Gastrocnemius medialis (tissue), 4 donors: ENCODE data around the gene RXYLT1.
"Not testable (repeated sequence)": the region's sequence is repeated elsewhere in the genome, so short reads cannot be mapped to it uniquely, and the experiment has no call there.

Source experiments
- POLR2A ChIP-seq, 2 donors: fragments of 450-650 bp; IDR thresholded peaks; one replicate each; pipeline ENCODE4 v1.6.1; 2017; ENCODE audit warnings: antibody characterized with exemption in 2 of 2, mild to moderate bottlenecking in 2 of 2, moderate library complexity in 2 of 2
- TF ChIP-seq, protein P1 (sequence below), 5 experiments: fragments of 450-650 bp in 3 of 5; fragments of 200-600 bp in 2 of 5; sonication (generic) in 2 of 5; IDR thresholded peaks in 4 of 5; conservative IDR thresholded peaks in 1 of 5; 1 replicate in 4 of 5; 2 replicates in 1 of 5; pipeline ENCODE4 v1.5.1; 2016 to 2019; ENCODE audit warnings: antibody characterized with exemption in 5 of 5, mild to moderate bottlenecking in 3 of 5, moderate library complexity in 3 of 5

DNA sequence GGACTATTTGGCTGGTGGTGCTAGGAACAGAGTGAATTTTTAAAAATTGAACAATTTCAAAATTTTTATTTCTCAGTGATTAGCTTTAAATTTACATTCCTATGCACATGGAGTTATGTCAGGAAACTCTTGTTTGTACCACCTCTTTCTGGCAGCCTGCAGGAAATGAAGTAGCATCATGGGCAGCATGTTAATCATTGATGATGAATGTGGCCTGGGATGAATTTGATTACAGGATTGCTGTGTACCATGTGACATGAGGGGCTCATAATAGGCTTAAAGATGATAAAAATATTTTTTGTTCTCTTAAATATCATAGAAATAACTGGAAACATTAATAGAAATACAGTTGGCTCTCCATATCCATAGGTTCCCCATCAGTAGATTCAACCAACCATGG lies 32.6 kb upstream of the RXYLT1 start:
- TF ChIP-seq, protein P1, sequence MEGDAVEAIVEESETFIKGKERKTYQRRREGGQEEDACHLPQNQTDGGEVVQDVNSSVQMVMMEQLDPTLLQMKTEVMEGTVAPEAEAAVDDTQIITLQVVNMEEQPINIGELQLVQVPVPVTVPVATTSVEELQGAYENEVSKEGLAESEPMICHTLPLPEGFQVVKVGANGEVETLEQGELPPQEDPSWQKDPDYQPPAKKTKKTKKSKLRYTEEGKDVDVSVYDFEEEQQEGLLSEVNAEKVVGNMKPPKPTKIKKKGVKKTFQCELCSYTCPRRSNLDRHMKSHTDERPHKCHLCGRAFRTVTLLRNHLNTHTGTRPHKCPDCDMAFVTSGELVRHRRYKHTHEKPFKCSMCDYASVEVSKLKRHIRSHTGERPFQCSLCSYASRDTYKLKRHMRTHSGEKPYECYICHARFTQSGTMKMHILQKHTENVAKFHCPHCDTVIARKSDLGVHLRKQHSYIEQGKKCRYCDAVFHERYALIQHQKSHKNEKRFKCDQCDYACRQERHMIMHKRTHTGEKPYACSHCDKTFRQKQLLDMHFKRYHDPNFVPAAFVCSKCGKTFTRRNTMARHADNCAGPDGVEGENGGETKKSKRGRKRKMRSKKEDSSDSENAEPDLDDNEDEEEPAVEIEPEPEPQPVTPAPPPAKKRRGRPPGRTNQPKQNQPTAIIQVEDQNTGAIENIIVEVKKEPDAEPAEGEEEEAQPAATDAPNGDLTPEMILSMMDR (IDR thresholded peaks at IDR 0.05 in 4 of 5, conservative IDR thresholded peaks at IDR 0.05 in 1 of 5), result not testable (repeated sequence)
- not testable (repeated sequence) for TF ChIP-seq POLR2A (IDR thresholded peaks at IDR 0.05)
